ENCODE data around the gene METTL2B.

Gene METTL2B

GRCh38 chr7:128476402-128477335 lies at the start of gene METTL2B:
TSS of gene METTL2B (plus strand) at chr7:128476748. CDS start at chr7:128476766, 18 bp downstream.
- peak; percentile 86 for DNase-seq (ENCODE audit: low read depth)

GRCh38 chr7:128427289-128427891 lies 49.2 kb upstream of the METTL2B start:
- DNase-seq (ENCODE audit: low read depth) = no peak

GRCh38 chr7:128430207-128430606 lies 46.3 kb upstream of the METTL2B start:
- DNase-seq (ENCODE audit: low read depth) = no peak

GRCh38 chr7:128431221-128431620 lies 45.3 kb upstream of the METTL2B start:
- no peak for DNase-seq (ENCODE audit: low read depth)

- DNase-seq (ENCODE audit: low read depth) = no peak
Observed at GRCh38 chr7:128431754-128432153, 44.8 kb upstream of the METTL2B start.

- DNase-seq (ENCODE audit: low read depth) = no peak
Observed at GRCh38 chr7:128434413-128435326, 41.9 kb upstream of the METTL2B start.

- DNase-seq (ENCODE audit: low read depth) = no peak
Observed at GRCh38 chr7:128435327-128435686, 41.2 kb upstream of the METTL2B start.

- no peak for DNase-seq (ENCODE audit: low read depth)
Observed at GRCh38 chr7:128437426-128438332, 38.9 kb upstream of the METTL2B start.

GRCh38 chr7:128442356-128442755 lies 34.2 kb upstream of the METTL2B start:
- DNase-seq (ENCODE audit: low read depth) = no peak

GRCh38 chr7:128443831-128444600 lies 32.5 kb upstream of the METTL2B start:
- no peak for DNase-seq (ENCODE audit: low read depth)

GRCh38 chr7:128446306-128446705 lies 30.2 kb upstream of the METTL2B start:
- no peak for DNase-seq (ENCODE audit: low read depth)

GRCh38 chr7:128447941-128448564 lies 28.5 kb upstream of the METTL2B start:
- no peak for DNase-seq (ENCODE audit: low read depth)

- no peak for DNase-seq (ENCODE audit: low read depth)
Observed at GRCh38 chr7:128448751-128449302, 27.7 kb upstream of the METTL2B start.

GRCh38 chr7:128450409-128450808 lies 26.1 kb upstream of the METTL2B start:
- DNase-seq (ENCODE audit: low read depth) = no peak

GRCh38 chr7:128450913-128451312 lies 25.6 kb upstream of the METTL2B start:
- DNase-seq (ENCODE audit: low read depth) = no peak

- no peak for DNase-seq (ENCODE audit: low read depth)
Observed at GRCh38 chr7:128452552-128452951, 24.0 kb upstream of the METTL2B start.

- DNase-seq (ENCODE audit: low read depth) = no peak
Observed at GRCh38 chr7:128453836-128454804, 22.4 kb upstream of the METTL2B start.

- DNase-seq (ENCODE audit: low read depth) = no peak
Observed at GRCh38 chr7:128454808-128455542, 21.6 kb upstream of the METTL2B start.
